Prostate gland (tissue), 2 donors: ENCODE results near the gene GUCY1A2.

Experiments
- POLR2AphosphoS5 ChIP-seq: sonication (generic); formaldehyde crosslinking; IDR thresholded peaks from one replicate; pipeline ENCODE4 v1.6.1; 2017; ENCODE audit warnings: antibody characterized with exemption
- TF ChIP-seq, protein P1 (sequence below), 4 experiments: fragments of 200-600 bp in 2 of 4; fragments of 450-650 bp in 2 of 4; sonication (generic) in 2 of 4; IDR thresholded peaks; 1 replicate in 3 of 4; 2 replicates in 1 of 4; pipeline ENCODE4 v1.5.1; 2016 to 2019; ENCODE audit warnings: antibody characterized with exemption in 4 of 4, mild to moderate bottlenecking in 2 of 4, moderate library complexity in 2 of 4

GRCh38 chr11:106852779-106853178 is 165.5 kb downstream of the GUCY1A2 start:
- TF ChIP-seq, protein P1, sequence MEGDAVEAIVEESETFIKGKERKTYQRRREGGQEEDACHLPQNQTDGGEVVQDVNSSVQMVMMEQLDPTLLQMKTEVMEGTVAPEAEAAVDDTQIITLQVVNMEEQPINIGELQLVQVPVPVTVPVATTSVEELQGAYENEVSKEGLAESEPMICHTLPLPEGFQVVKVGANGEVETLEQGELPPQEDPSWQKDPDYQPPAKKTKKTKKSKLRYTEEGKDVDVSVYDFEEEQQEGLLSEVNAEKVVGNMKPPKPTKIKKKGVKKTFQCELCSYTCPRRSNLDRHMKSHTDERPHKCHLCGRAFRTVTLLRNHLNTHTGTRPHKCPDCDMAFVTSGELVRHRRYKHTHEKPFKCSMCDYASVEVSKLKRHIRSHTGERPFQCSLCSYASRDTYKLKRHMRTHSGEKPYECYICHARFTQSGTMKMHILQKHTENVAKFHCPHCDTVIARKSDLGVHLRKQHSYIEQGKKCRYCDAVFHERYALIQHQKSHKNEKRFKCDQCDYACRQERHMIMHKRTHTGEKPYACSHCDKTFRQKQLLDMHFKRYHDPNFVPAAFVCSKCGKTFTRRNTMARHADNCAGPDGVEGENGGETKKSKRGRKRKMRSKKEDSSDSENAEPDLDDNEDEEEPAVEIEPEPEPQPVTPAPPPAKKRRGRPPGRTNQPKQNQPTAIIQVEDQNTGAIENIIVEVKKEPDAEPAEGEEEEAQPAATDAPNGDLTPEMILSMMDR (IDR thresholded peaks at IDR 0.05) = no peak
- no peak for TF ChIP-seq POLR2AphosphoS5
